Ureter (tissue), 1 donor: Measurements from ENCODE around the gene AGTRAP. TPM values are rescaled to one million over a fixed set of nuclear protein-coding genes. Genes with fewer than 3 reads are reported as not detected.

Experiments
- DNase-seq: peaks from one replicate; pipeline ENCODE4 v3.0.0-alpha.2; 2020; ENCODE audit warnings: low spot score
- total RNA-seq: library from RNA; stranded (reverse); gene quantifications from one replicate; pipeline ENCODE4 v1.2.4, GENCODE V29; 2023
- donor health status: DM: yes; HTN: yes; CAD: no.

The AGTRAP gene
- total RNA-seq, 1 donor from 2014 or later = 33.1 TPM

DNA sequence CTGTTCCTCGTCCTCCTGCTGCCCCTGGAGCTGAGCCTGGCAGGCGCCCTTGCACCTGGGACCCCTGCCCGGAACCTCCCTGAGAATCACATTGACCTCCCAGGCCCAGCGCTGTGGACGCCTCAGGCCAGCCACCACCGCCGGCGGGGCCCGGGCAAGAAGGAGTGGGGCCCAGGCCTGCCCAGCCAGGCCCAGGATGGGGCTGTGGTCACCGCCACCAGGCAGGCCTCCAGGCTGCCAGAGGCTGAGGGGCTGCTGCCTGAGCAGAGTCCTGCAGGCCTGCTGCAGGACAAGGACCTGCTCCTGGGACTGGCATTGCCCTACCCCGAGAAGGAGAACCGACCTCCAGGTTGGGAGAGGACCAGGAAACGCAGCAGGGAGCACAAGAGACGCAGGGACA lies 29.6 kb upstream of the AGTRAP start:
- no peak for DNase-seq

DNA sequence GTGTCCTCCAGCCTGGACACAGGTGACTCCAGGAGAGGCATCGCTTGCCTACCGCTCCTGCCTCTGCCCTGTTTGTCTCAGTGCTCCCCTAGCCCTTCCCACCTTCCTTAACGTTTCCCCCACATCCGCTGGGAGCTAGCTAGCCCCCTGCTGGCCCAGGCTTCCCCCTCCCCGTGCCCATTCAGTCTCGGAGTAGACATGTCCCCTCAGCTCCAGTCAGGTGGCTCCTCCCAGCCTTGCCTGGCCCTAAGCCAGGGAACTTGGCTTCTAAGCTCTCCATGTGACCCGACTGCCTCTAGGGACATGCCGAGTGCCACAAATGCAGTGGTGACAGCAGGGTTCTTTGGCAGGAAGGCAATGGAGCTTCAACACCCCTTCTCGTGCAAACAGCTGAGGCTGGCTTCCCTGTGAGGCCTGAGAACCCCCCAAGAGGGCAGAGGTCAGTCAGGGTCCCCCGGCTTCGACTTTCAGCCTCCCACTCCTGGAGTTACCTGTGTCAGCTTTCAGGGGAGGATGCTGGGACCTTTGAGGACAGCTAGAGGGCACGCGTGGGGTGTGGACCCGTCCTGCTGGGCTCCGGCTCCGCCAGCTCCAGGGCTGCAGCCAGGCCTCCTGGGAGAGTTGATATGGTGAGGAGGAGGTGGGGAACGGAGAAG lies 28.2 kb upstream of the AGTRAP start:
- peak; percentile 71 for DNase-seq

DNA sequence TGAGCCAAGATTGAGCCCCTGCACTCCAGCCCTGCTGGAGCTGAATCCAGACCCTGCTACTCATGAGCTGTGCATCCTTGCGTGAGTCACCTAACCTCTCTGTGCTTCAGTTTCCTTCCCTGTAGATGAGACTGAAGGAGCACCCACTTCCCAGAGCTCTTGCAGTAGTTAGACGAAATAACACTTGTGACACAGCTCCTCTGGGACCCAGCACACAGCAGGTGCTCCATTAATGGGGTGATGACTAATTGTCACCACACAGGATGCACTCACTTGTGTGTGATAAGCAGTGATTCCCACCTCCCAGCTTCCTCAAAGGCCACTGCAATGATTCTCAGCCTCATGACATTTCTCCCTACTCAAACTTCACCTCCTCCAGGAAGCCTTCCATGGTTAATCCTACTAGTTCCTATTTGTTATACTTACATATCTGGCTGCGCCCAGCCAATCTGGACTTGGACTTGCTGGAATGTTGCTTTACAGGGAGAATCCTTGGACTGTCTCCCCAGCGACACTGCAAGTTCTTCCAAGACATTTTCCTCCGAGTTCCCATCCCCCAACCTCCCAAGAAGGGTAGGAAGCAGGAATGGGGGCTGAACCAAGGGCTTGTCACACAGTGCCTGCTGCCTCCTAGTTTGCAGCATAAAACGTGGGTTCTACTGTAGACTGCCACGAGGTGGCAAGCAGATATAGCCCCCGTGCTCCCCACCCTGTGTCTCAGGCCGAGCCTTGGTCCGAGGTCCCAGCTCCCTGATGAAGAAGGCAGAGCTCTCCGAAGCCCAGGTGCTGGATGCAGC lies 27.2 kb upstream of the AGTRAP start:
- DNase-seq = no peak

DNA sequence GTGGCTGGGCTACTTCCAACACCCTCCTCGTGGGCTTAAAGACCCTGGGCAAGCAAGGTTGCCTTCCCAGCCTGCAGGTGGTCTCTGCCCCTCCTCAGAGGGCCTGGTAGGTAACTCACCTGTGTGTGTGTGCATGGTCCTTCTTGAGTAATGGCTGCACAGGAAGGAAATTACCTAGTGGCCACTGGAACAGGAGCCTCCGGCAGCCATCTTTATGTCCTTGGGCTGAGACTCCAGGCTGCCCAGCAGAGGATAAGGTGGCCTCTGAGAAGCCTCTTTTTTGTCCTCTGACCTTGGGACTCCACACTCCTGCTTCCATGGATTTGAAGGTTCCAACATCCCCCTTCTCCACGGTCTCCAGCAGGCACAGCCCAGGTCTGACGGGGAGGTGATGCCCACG lies 24.4 kb upstream of the AGTRAP start:
- DNase-seq = no peak

DNA sequence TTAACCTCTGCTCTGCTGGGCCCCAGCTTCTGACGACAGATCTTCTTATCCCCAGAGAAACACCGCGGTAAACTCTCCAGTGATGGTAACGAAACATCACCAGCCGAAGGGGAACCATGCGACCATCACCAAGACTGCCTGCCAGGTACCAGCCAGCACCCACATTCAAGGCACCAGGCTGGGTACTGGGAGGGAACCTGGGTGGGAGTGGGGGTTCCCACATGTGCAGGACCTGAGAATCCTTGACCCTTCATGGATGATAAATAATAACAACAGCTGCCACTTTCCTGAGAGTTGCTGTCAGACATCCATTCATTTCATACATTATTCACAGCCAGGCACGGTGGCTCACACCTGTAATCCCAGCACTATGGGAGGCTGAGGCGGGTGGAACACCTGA lies 23.7 kb upstream of the AGTRAP start:
- DNase-seq = no peak

DNA sequence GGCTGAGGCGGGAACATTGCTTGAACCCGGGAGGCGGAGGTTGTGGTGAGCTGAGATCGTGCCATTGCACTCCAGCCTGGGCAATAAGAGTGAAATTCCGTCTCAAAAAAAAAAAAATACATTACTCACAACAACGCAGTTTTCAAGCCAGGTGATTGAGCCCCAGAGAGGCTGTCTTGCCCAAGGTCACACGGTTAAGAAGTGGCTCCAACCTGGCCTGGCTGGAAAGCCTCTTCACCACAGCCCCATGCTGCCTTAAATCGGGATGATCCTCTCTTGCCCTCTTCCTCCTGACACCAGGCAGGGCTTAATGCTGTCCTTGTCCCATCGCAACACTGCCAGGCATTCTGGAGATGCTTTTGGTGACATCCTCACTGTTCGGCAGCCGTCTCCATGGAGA lies 22.8 kb upstream of the AGTRAP start:
- DNase-seq = no peak

DNA sequence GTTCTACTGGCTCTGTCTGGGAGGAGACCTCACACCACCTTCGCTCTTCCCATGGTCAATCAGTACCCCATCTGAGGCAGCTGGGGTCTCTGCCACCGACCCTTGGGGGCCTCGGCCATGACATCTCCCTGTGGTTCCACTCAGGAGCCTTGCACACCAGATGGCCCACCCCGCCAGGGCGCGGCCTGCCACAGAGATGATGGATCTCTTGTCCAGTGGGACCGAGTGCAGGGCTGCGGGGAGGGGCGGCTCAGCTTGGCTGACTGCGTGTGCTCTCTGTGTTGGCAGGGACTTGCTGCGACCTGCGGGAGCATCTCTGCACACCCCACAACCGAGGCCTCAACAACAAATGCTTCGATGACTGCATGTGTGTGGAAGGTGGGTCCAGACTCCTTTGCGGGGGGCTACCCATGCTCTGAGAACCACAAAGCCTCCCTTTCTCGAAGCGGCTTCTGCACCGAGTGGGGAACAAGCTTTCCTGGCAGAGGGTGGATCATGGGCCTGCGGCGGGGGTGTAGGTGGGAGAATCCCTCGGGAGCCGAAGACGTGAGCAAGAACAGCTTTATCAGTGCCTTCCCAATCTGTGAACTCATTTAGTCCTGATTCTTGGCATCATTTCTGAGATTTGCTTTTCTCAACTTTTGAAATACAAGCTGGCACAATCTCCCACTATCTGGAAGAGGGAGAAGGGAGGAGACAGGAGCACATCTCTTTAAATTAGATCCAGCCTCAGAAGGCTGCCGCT lies 20.9 kb upstream of the AGTRAP start:
- DNase-seq = no peak

DNA sequence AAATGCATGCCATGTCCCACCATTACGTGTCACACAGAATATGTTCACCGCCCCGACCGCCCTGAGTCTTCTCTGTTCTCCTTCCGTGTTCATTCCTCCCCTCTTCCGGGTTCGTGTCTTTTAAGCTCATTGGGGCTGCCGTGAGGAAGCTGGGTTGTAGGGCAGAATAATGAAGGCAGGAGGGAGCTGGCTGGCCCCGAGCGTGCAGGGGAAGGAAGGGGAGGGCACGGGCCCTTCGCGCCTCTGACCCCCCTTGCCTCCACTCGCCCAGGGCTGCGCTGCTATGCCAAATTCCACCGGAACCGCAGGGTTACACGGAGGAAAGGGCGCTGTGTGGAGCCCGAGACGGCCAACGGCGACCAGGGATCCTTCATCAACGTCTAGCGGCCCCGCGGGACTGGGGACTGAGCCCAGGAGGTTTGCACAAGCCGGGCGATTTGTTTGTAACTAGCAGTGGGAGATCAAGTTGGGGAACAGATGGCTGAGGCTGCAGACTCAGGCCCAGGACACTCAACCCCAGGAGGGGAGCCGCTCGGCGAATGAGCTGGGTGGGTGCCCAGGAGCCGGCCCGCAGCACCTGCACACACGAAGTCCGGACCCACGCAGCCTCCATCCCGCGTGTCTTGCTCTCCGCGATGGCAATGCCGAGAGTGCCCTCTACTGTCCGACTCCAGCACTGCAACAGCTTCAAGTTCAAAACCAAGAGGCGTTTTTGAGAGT lies 16.5 kb upstream of the AGTRAP start:
- peak; percentile 89 for DNase-seq

DNA sequence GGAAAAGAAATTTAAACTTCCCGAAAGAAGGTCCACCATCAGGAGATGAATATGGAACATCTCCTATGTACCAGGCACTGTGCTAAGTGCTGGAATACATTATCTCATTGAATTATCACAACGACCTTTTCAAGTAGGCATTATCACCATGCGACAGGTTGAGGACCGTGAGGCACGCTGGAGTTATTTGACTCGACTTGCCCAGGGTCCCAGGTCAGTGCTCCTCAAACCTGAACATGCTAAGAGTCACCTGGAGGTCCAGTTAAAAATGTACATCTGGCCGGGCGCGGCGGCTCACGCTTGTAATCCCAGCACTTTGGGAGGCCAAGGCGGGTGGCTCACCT lies 15.9 kb upstream of the AGTRAP start:
- no peak for DNase-seq

DNA sequence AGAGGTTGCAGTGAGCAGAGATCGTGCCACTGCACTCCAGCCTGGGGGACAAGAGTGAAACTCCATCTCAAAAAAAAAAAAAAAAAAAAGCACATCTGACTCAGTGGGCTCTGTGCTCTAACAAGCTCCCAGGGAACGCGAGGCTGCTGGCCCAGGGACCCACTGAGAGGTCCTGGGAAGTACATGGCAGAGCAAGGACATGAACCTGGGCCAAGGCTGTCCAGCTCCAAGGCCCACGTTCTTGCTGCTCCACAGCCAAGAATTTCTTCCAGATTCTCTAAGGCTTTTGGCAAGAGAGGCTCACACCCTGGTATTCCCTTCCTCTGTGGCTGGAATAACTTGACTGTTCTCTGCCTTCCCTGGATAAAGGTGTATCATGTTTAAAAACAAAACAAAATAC lies 15.4 kb upstream of the AGTRAP start:
- no peak for DNase-seq

DNA sequence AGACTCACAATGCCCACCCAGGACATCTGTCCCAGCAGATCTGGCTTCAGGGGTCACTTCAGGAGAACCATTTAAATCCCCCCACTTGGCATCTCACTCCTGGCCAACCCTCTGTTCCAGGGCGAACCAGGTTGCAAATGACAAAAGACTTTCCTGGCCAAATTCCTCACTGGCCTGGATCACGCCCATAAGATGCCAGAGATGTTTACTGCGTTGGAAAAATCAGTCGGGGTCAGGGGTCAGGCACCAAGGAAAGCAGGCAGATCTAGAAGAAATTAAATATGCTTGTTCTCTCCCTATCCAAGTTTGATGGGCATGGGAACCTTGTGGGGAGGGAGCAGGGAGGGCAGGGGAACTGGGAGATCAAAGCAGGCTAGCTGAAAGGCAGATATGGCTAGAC lies 14.6 kb upstream of the AGTRAP start:
- no peak for DNase-seq

DNA sequence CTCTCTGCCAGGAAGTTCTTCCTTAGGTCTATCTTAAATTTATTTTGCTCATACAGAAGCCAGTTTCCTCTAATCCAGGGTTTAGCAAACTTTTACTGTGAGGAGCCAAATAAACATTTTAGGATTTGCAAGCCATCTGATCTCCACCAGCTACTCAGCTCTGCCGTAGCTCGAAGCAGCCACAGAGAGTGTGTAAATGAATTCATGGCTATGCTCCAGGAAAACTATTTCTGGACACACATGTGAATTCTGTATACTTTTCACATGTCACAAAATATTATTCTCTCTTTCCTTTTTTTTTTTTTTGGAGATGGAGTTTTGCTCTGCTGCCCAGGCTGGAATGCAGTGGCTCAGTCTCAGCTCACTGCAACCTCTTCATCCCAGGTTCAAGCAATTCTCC lies 13.4 kb upstream of the AGTRAP start:
- no peak for DNase-seq

DNA sequence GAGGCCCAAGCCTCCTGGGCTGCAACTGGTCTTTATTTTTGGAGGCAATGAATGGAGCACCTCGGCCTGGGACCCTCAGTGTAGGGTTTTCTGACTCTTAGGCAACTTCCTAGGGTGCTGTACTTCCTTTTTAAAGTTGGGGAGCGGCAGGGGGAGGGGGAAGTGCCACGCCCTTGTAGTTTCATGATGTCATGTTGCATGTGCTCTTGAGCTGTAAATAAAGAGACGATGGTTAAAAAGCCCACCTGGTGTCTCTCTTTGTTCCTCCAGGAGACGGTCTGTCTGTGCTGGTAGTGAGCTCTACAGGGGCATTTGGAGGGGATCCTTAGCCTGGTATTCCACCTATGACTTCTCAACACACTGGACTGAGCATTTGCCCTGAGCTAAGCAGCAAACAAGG lies 10.3 kb upstream of the AGTRAP start:
- DNase-seq = no peak

DNA sequence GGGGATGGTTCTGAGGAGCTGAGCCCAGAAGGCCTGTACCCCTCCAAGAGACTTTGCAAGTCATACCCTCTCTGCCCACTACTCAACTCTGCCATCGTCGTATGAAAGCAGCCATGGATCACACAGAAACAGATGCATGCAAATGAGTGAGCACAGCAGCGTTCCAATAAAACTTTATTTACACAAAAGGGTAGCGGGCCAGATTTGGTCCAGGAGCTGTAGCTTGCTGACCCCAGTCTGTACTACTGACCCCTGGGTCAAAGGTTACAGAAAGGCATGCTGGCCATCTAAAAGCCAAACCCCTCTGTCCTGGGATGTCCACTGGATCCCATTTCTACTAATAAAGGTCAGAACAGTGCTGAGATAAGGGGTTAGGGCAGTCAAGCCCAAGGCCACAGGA lies 8.8 kb upstream of the AGTRAP start:
- DNase-seq = no peak

DNA sequence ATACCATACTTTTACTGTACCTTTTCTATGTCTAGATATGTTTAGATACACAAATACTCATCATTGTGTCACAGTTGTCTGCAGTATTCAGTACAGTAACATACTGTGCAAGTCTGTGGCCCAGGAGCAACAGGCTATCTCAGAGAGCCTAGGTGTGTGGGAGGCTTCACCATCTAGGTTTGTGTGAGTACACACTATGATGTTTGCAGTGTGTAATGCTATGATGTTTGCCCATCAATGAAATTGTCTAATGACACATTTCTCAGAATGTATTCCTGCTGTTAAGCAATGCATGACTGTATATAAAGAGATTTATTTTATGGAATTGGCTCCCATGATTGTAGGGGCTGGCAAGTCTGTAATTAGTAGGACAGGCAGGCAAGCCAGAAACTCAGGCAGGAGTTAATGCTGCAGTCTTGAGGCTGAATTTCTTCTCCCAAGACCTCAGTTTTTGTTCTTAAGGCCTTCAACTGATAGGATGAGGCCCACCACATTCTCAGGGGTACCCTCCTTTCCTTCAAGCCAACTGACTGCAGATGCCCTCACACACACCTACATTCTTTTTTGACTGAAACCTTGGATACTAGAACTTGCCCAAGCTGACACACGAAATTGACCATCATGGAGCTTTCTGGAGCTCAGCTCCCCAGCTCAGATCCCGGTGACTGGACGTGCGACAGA lies 7.7 kb upstream of the AGTRAP start:
- DNase-seq = no peak

DNA sequence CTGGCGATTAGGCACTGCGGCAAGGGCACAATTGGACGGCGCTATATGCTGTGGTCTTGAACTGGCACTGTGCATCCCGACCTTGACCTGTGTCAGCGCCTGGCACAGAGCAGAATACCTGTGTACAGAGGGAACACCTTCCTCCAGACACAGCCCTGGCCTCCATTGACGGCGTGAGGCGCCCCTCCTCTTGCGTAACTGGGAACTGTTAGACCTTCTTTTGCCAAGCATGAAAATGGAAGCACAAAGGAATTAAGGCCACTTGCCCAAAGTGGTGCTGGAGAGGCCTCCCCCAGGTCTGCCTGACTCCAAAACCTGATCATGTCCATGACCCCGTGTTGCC lies 6.8 kb upstream of the AGTRAP start:
- no peak for DNase-seq

DNA sequence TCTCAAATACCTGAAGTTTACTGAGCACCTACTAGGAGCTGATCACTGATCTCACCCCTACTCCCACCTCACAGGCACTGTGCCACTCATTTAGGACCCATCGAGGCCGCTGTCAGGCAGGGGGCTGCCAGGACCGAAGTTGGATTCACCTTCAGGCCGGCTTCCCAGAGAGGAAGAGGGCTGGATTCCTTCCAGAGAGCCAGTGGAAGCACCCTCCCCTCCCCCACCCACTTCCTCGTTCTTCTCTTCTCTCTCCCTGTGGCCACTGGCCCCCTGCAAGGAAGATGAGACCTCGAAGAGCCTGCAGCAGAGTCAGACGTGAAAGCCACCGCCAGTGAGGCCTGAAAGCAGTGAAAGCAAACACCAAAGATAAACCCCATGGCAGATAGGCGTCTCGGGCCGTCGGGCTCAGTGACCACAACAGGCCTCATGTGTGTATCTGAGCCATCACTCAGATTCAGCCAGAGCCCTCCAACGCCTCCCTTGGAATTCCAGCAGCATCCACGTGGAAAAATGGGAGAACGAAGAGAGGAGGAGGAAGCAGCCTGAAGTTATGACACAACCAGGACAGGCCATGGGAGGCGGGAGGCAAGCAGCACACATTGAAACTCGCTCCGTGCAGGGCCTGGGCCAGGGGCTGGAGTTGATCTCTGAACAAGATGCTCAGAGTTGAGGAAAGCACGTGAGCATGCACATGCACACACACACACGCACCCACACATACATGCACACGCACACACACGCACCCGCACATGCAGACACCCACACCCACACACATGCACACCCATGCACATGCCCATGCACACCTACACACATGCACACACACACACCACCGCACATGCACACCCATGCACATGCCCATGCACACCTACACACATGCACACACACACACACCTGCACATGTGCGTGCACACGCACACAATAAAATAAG lies 6.2 kb upstream of the AGTRAP start:
- no peak for DNase-seq

DNA sequence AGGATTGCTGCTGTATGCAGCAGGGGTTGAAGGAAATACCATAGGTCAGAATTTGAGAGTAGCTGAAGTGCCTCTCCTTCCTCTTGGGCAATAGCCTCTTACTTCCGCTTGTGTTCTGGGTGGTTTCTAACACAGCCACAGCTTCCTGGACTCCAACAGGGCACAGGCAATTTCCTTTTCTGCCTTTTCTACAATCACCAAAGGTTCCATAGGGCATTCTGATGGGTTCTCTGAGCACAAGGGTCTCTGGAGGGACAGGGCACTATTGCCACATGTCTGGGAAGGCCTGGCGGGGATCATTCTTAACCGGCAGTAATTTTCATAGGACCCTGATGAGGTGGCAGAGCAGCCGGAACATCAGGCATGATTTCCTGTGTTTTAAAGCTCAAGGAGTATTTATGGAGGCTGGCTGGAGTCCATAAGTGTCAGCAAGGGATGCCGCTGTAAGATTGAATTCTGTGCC lies 5.5 kb upstream of the AGTRAP start:
- DNase-seq = no peak

DNA sequence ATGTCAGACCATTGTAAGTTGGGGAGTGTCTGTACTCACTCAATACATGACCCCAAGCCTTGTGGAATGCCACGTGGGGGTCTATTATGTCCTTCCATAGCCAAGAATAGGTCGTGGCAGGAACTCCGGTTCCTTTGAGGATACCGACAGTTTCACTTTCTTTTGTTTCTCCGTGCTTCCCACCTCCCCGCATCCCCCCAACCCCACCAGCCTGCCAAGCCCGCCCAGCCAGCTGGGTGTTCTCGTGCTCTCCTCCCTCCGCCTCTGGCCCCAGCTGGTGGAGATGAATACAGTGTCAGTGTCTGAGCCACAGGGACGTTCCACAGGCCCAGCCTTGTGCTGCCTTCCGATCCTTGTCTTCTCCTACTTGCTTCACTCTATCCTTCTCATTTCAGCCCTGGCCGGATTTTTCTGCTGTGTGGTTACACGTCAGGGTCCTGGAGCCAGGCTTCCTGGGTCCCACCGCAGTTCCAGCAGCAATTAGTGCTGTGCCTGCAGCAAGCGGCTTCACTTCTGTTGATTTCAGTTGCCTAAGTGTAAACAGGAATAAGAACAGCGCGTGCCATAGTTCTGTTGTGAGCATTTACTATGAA lies 4.1 kb upstream of the AGTRAP start:
- peak; percentile 80 for DNase-seq

DNA sequence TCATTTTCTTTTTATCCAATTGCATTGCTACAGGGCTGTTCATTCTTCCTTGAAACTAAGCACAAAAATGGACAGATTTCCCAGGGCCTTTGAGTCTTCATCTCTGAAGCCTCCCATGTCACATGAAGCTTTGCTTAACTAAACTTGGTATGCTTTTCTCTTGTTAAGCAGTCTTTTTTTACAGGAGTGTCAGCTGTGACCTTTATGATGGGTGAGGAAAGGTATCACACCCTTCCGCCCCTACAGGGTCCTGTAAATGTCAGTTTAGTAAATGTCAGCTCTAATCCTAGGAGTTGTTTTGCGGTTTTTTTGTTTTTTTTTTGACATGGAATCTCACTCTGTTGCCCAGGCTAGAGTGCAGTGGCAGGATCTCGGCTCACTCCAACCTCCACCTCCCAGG lies 2.6 kb upstream of the AGTRAP start:
- DNase-seq = no peak
